SK-N-SH (cell line): ENCODE results near the gene ADCY5.

ENCODE experiments used
- CTCF ChIP-seq: fragments of 200-600 bp; sonication (generic); IDR thresholded peaks from 2 replicates; pipeline ENCODE4 v1.6.1; 2017; ENCODE audit warnings: antibody characterized with exemption, mild to moderate bottlenecking, moderate library complexity
- ELF1 ChIP-seq: IDR thresholded peaks from 2 replicates; pipeline ENCODE4 v1.4.0; 2012
- EZH2phosphoT487 ChIP-seq: fragments of 200-600 bp; sonication (generic); IDR thresholded peaks from 2 replicates; pipeline ENCODE4 v1.6.1; 2017; ENCODE audit warnings: low read depth, mixed run types, mild to moderate bottlenecking, antibody characterized with exemption, moderate library complexity, borderline replicate concordance
- FOXM1 ChIP-seq: IDR thresholded peaks from 2 replicates; pipeline ENCODE4 v1.4.0; 2012; ENCODE audit warnings: low read depth, mild to moderate bottlenecking
- MAX ChIP-seq: IDR thresholded peaks from 2 replicates; pipeline ENCODE4 v1.4.0; 2012; ENCODE audit warnings: low read depth
- MEF2A ChIP-seq: IDR thresholded peaks from 2 replicates; pipeline ENCODE4 v1.4.0; 2012; ENCODE audit warnings: low read depth, borderline replicate concordance
- NFIC ChIP-seq: IDR thresholded peaks from 2 replicates; pipeline ENCODE4 v1.4.0; 2012; ENCODE audit warnings: borderline replicate concordance
- POLR2AphosphoS5 ChIP-seq: IDR thresholded peaks from 2 replicates; pipeline ENCODE4 v1.6.1; 2012; ENCODE audit warnings: low read depth, low read length
- REST ChIP-seq: IDR thresholded peaks from 2 replicates; pipeline ENCODE4 v1.6.1; 2012; ENCODE audit warnings: mild to moderate bottlenecking, low read depth, low read length, moderate library complexity
- SIN3A ChIP-seq: IDR thresholded peaks from 2 replicates; pipeline ENCODE4 v1.6.1; 2012; ENCODE audit warnings: low read depth, mild to moderate bottlenecking, low read length, moderate library complexity, borderline replicate concordance
- SMC3 ChIP-seq: IDR thresholded peaks from 2 replicates; pipeline ENCODE4 v1.6.1; 2012; ENCODE audit warnings: low read depth, low read length, improper control_type of control experiment
- USF2 ChIP-seq: fragments of 150-350 bp; IDR thresholded peaks from 2 replicates; pipeline ENCODE4 v1.6.1; 2017; ENCODE audit warnings: antibody characterized with exemption, low read length, low read depth, borderline replicate concordance

GRCh38 chr3:123287962-123288302, 161.0 kb downstream of the ADCY5 start:
- no peak for TF ChIP-seq SIN3A
- no peak for TF ChIP-seq USF2
- no peak for TF ChIP-seq POLR2AphosphoS5
- no peak for TF ChIP-seq NFIC
- TF ChIP-seq CTCF, result no peak
- TF ChIP-seq REST, result no peak
- TF ChIP-seq FOXM1, result no peak
- no peak for TF ChIP-seq ELF1
- TF ChIP-seq MEF2A, result no peak
- no peak for TF ChIP-seq MAX
- no peak for TF ChIP-seq SMC3
- TF ChIP-seq EZH2phosphoT487, result no peak
